Fibroblast of villous mesenchyme (primary cell): Measurements from ENCODE around the gene RBMS3. TPM values are rescaled to one million over a fixed set of nuclear protein-coding genes. Genes with fewer than 3 reads are reported as not detected.
A peak's percentile ranks its signal among the peaks of the same experiment; 100 is the strongest.

ENCODE experiments used
- DNase-seq: peaks from one replicate; pipeline ENCODE4 v3.0.0-alpha.2; 2010; ENCODE audit warnings: low read depth
- H3K4me3 ChIP-seq: 2 replicates; pipeline ENCODE4 v1.5.1; 2011; ENCODE audit warnings: low read depth, mild to moderate bottlenecking, low read length
- total RNA-seq: library from RNA; depleted of rRNA; stranded (reverse); fragments of >200 nt; gene quantifications from 2 replicates; pipeline ENCODE4 v1.2.3, GENCODE V29; 2012
- TF ChIP-seq, protein P1 (sequence below): IDR thresholded peaks from 2 replicates; pipeline ENCODE4 v1.5.1; 2012; ENCODE audit warnings: low read depth, mild to moderate bottlenecking, low read length; ENCODE audit not compliant: insufficient read depth

Gene RBMS3
- total RNA-seq, 1 donor: 85.9 TPM

- no peak overlapping the region for H3K4me3 ChIP-seq
- TF ChIP-seq, protein P1, sequence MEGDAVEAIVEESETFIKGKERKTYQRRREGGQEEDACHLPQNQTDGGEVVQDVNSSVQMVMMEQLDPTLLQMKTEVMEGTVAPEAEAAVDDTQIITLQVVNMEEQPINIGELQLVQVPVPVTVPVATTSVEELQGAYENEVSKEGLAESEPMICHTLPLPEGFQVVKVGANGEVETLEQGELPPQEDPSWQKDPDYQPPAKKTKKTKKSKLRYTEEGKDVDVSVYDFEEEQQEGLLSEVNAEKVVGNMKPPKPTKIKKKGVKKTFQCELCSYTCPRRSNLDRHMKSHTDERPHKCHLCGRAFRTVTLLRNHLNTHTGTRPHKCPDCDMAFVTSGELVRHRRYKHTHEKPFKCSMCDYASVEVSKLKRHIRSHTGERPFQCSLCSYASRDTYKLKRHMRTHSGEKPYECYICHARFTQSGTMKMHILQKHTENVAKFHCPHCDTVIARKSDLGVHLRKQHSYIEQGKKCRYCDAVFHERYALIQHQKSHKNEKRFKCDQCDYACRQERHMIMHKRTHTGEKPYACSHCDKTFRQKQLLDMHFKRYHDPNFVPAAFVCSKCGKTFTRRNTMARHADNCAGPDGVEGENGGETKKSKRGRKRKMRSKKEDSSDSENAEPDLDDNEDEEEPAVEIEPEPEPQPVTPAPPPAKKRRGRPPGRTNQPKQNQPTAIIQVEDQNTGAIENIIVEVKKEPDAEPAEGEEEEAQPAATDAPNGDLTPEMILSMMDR: no peak
- DNase-seq: no peak
Observed at GRCh38 chr3:29344935-29345334, 64.1 kb downstream of the RBMS3 start.

- TF ChIP-seq, protein P1: no peak
- no peak overlapping the region for H3K4me3 ChIP-seq
- DNase-seq: no peak
Observed at GRCh38 chr3:29345516-29346300, 64.8 kb downstream of the RBMS3 start.

DNA sequence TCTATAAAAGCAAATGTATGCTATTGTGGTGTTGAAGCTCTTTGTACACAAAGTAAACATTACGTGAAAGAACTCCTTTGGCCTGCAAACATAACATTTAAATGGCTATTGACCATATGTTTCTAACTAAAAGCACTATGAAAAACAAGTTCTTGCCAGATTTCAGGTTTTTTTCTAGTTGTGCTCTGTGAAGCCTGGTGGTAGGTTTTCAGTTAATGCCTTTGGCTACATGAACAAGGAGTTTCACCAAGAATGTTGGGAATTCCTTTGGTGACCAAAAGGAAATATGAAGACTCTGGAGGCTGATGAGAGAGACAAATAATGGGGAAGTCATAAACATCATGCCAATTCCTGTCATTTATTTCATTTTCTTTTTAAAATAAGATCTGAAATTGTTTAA lies 66.0 kb downstream of the RBMS3 start:
- peak; percentile 74 for DNase-seq
- TF ChIP-seq, protein P1: peak; percentile 4
- no peak overlapping the region for H3K4me3 ChIP-seq

DNA sequence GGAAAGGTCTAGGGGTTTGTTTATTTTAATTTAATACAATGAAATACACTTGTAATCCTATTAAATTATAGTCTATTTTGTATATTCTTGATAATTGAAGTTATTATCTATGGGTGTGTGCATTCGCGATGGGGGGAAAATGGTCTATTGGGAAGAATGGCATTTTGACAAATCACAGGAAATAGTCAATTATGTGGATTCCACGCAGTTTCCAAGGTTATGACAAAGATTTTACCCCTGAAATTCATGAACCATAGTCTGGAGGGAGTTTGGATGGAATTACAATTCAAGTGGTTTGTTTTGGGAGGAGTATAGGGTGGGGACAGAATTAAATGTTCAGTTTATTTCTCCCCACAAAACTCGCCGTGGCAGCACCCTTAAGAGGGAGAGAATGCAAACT lies 66.5 kb downstream of the RBMS3 start:
- no peak overlapping the region for H3K4me3 ChIP-seq
- DNase-seq: no peak
- TF ChIP-seq, protein P1: no peak

DNA sequence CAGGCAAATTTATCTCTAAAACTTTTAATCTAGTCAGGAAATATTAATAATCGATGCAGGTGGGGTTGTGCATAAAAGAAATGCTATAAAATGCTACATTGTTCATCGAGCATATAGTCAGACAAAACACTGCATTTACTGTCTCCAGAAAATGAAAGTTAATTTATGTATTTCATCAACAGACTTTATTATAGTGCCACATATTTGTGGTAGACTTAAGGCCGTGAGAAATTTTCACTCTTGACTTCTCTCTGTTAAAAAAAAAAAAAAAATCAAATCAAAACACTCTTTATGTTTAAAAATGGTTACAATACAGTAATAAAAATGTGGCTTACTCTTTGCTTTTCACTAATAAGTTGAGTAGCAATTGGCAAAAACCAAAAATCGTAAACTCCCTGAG lies 67.4 kb downstream of the RBMS3 start:
- no peak overlapping the region for H3K4me3 ChIP-seq
- TF ChIP-seq, protein P1: no peak
- DNase-seq: peak; percentile 58

DNA sequence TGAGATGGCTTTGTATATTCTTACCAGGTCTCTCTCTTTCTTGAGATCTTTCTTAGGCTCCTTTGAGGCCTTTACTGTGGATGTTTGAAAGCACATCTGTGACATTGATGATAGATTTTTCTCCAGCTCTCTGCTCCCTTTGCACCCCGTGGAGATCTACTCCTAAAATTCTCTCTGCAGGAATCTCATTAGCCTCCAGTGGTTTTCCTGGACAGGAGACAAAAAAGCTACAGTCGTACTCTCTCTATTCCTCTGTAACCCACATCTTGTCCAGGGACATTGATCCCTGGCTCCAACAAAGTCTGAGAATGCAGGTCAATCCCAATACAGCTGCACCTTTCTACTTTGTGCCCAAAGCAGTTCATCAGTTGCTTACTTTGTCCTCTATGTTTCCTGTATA lies 68.2 kb downstream of the RBMS3 start:
- H3K4me3 ChIP-seq: no peak overlapping the region
- DNase-seq: no peak
- TF ChIP-seq, protein P1: no peak

- TF ChIP-seq, protein P1: no peak
- DNase-seq: peak; percentile 42
- H3K4me3 ChIP-seq: peak overlapping the region; percentile 25
Observed at GRCh38 chr3:29353807-29354206, 72.9 kb downstream of the RBMS3 start.
